ENCODE results near the gene ADAMTS7.
"Not testable (repeated sequence)": the region's sequence is repeated elsewhere in the genome, so short reads cannot be mapped to it uniquely, and the experiment has no call there.

Gene ADAMTS7

GRCh38 chr15:78811124-78811824 lies at the start of gene ADAMTS7:
Gene ADAMTS7 (minus strand): TSS chr15:78811464. CDS start chr15:78811220, 244 bp downstream.
- DNase-seq: peak in 38 of 56 donors; percentile 10 to 78 (median 40)

- DNase-seq: peak in 47 of 56 donors; percentile 5 to 77 (median 33)
Measured at GRCh38 chr15:78859971-78860719, 48.9 kb upstream of the ADAMTS7 start.

- DNase-seq: no peak
Measured at GRCh38 chr15:78855746-78856145, 44.5 kb upstream of the ADAMTS7 start.

- DNase-seq: no peak
Measured at GRCh38 chr15:78854833-78855372, 43.6 kb upstream of the ADAMTS7 start.

- DNase-seq: no peak
Measured at GRCh38 chr15:78853500-78853899, 42.2 kb upstream of the ADAMTS7 start.

GRCh38 chr15:78850941-78851755 lies 39.9 kb upstream of the ADAMTS7 start:
- DNase-seq: peak in 35 of 56 donors; percentile 5 to 76 (median 36)

- DNase-seq: no peak
Measured at GRCh38 chr15:78850352-78850751, 39.1 kb upstream of the ADAMTS7 start.

- DNase-seq: not testable (repeated sequence)
Measured at GRCh38 chr15:78847387-78847906, 36.2 kb upstream of the ADAMTS7 start.

GRCh38 chr15:78846906-78847305 lies 35.6 kb upstream of the ADAMTS7 start:
- DNase-seq: not testable (repeated sequence)

GRCh38 chr15:78842519-78842918 lies 31.3 kb upstream of the ADAMTS7 start:
- no peak for DNase-seq

GRCh38 chr15:78841891-78842290 lies 30.6 kb upstream of the ADAMTS7 start:
- DNase-seq: no peak

GRCh38 chr15:78841376-78841706 lies 30.1 kb upstream of the ADAMTS7 start:
- DNase-seq: no peak

- DNase-seq: no peak
Measured at GRCh38 chr15:78840661-78841375, 29.6 kb upstream of the ADAMTS7 start.

- DNase-seq: not testable (repeated sequence)
Measured at GRCh38 chr15:78839151-78839550, 27.9 kb upstream of the ADAMTS7 start.

- no peak for DNase-seq
Measured at GRCh38 chr15:78838489-78838888, 27.2 kb upstream of the ADAMTS7 start.

GRCh38 chr15:78837543-78837942 lies 26.3 kb upstream of the ADAMTS7 start:
- no peak for DNase-seq

- DNase-seq: no peak
Measured at GRCh38 chr15:78837131-78837530, 25.9 kb upstream of the ADAMTS7 start.

GRCh38 chr15:78836333-78836732 lies 25.1 kb upstream of the ADAMTS7 start:
- no peak for DNase-seq

GRCh38 chr15:78831229-78832207 lies 20.3 kb upstream of the ADAMTS7 start:
- no peak for DNase-seq
